Karpas-422 (cell line): ENCODE data around the gene TET3. TPM values are rescaled to one million over a fixed set of nuclear protein-coding genes. Genes with fewer than 3 reads are reported as not detected.
"Not testable (repeated sequence)": the region's sequence is repeated elsewhere in the genome, so short reads cannot be mapped to it uniquely, and the experiment has no call there.

Source experiments
- DNase-seq: peaks from one replicate; pipeline ENCODE4 v3.0.0-alpha.2; 2015
- H2AFZ ChIP-seq: fragments of 200-600 bp; sonication (generic); 2 replicates; pipeline ENCODE4 v1.6.1; 2014; ENCODE audit warnings: antibody characterized with exemption, low read length, mixed read lengths
- H3K27ac ChIP-seq: fragments of 200-600 bp; sonication (generic); 2 replicates; pipeline ENCODE4 v1.5.1; 2014; ENCODE audit warnings: mild to moderate bottlenecking, low read length, moderate library complexity
- H3K27me3 ChIP-seq: fragments of 200-600 bp; sonication (generic); 2 replicates; pipeline ENCODE4 v1.6.1; 2014; ENCODE audit warnings: low read length, mixed read lengths
- H3K36me3 ChIP-seq: fragments of 200-600 bp; sonication (generic); 2 replicates; pipeline ENCODE4 v1.6.1; 2014; ENCODE audit warnings: low read length, mixed read lengths; ENCODE audit not compliant: insufficient read depth
- H3K4me1 ChIP-seq: fragments of 200-600 bp; sonication (generic); 2 replicates; pipeline ENCODE4 v1.6.1; 2014; ENCODE audit warnings: mild to moderate bottlenecking, low read length, mixed read lengths
- H3K4me2 ChIP-seq: fragments of 200-600 bp; sonication (generic); 2 replicates; pipeline ENCODE4 v1.6.1; 2014; ENCODE audit warnings: low read length, low read depth, mild to moderate bottlenecking; ENCODE audit not compliant: poor library complexity, severe bottlenecking
- H3K4me3 ChIP-seq: fragments of 200-600 bp; sonication (generic); 2 replicates; pipeline ENCODE4 v1.5.1; 2014; ENCODE audit warnings: mild to moderate bottlenecking, antibody characterized with exemption, low read length, mixed read lengths
- H3K79me2 ChIP-seq: fragments of 200-600 bp; sonication (generic); 2 replicates; pipeline ENCODE4 v1.6.1; 2014; ENCODE audit warnings: mild to moderate bottlenecking, low read length, mixed read lengths
- H3K9ac ChIP-seq: fragments of 200-600 bp; sonication (generic); 2 replicates; pipeline ENCODE4 v1.6.0; 2014; ENCODE audit warnings: low read length
- H3K9me2 ChIP-seq: fragments of 200-600 bp; sonication (generic), shearing (Covaris generic); replicated peaks from 2 replicates; pipeline ENCODE4 v1.6.0; 2014; ENCODE audit warnings: mild to moderate bottlenecking, low read length, moderate library complexity; ENCODE audit not compliant: insufficient read depth
- H3K9me3 ChIP-seq: fragments of 300-700, 200-600 bp; sonication (generic); 2 replicates; pipeline ENCODE4 v1.6.1; 2014; ENCODE audit warnings: low read length, mixed read lengths
- H4K20me1 ChIP-seq: fragments of 200-600 bp; sonication (generic); 2 replicates; pipeline ENCODE4 v1.6.1; 2014; ENCODE audit warnings: mild to moderate bottlenecking, antibody characterized with exemption, low read length, low read depth; ENCODE audit not compliant: insufficient read depth
- total RNA-seq: library from RNA; depleted of rRNA; stranded (reverse); fragments of >200 nt; shearing (Covaris generic); gene quantifications from 2 replicates; pipeline ENCODE4 v1.2.3, GENCODE V29; 2014; ENCODE audit warnings: low replicate concordance; rRNA removed

TET3 gene
- total RNA-seq = 11.6 and 13.6 TPM in 2 replicates

GRCh38 chr2:73984203-73984921 lies at the start of gene TET3:
Gene TET3 (plus strand): TSS chr2:73984910. CDS start chr2:73986404, 1,494 bp downstream.
- Histone ChIP-seq H3K36me3 (peaks cover 14% of the 10 kb centered on the region), H3K9ac (peak within 1 kb of the TSS; percentile 80), H3K27me3 (no peaks in the 10 kb centered on the region; the same call in 1 of the 2 replicates), H3K9me2 (no peaks in the 10 kb centered on the region), H4K20me1 (peaks cover 24% of the 10 kb centered on the region), H3K79me2 (peaks cover 39% of the 10 kb centered on the region), H3K27ac (peak within 1 kb of the TSS; percentile 3; the same call in 1 of the 2 replicates), H2AFZ (peak within 1 kb of the TSS; percentile 74), H3K4me2 (peak within 1 kb of the TSS; percentile 81), H3K4me3 (peak within 1 kb of the TSS; percentile 76), H3K9me3 (no peaks in the 10 kb centered on the region), H3K4me1 (peaks cover 63% of the 10 kb centered on the region)
- DNase-seq = peak; percentile 88

- DNase-seq = no peak
- Histone ChIP-seq H4K20me1 (peaks cover 80% of the 10 kb centered on the region), H3K9ac (no peak overlapping the region), H3K27ac (no peak overlapping the region), H3K9me2 (no peaks in the 10 kb centered on the region), H3K27me3 (no peaks in the 10 kb centered on the region), H3K4me3 (no peak overlapping the region), H3K4me1 (no peaks in the 10 kb centered on the region; the same call in none of the 2 replicates), H3K36me3 (peaks cover 49% of the 10 kb centered on the region), H3K79me2 (peaks cover 96% of the 10 kb centered on the region), H3K9me3 (no peaks in the 10 kb centered on the region), H3K4me2 (no peak overlapping the region), H2AFZ (no peak overlapping the region)
Measured at GRCh38 chr2:73935641-73936040, 49.1 kb upstream of the TET3 start.

GRCh38 chr2:73937103-73937885 lies 47.4 kb upstream of the TET3 start:
- H4K20me1 ChIP-seq = peaks cover 71% of the 10 kb centered on the region

GRCh38 chr2:73937899-73938298 lies 46.8 kb upstream of the TET3 start:
- H3K9me3 ChIP-seq = no peaks in the 10 kb centered on the region
- no peak overlapping the region for H2AFZ ChIP-seq
- H3K4me3 ChIP-seq = no peak overlapping the region
- no peaks in the 10 kb centered on the region; the same call in none of the 2 replicates for H3K4me1 ChIP-seq
- H3K9me2 ChIP-seq = no peaks in the 10 kb centered on the region
- H3K9ac ChIP-seq = no peak overlapping the region
- H4K20me1 ChIP-seq = peaks cover 66% of the 10 kb centered on the region
- no peak overlapping the region for H3K27ac ChIP-seq
- H3K79me2 ChIP-seq = peaks cover 97% of the 10 kb centered on the region
- H3K36me3 ChIP-seq = peaks cover 48% of the 10 kb centered on the region
- no peak overlapping the region for H3K4me2 ChIP-seq
- H3K27me3 ChIP-seq = no peaks in the 10 kb centered on the region
- DNase-seq = no peak

More at GRCh38 chr2:73937103-73937885, 47.4 kb upstream of the TET3 start:
- H3K79me2 ChIP-seq = peaks cover 97% of the 10 kb centered on the region
- H3K4me1 ChIP-seq = no peaks in the 10 kb centered on the region; the same call in none of the 2 replicates
- H3K4me2 ChIP-seq = no peak overlapping the region
- H3K4me3 ChIP-seq = no peak overlapping the region
- no peak overlapping the region for H2AFZ ChIP-seq
- peaks cover 53% of the 10 kb centered on the region for H3K36me3 ChIP-seq
- no peaks in the 10 kb centered on the region for H3K27me3 ChIP-seq
- no peak overlapping the region for H3K27ac ChIP-seq
- H3K9me2 ChIP-seq = no peaks in the 10 kb centered on the region
- no peaks in the 10 kb centered on the region for H3K9me3 ChIP-seq
- DNase-seq = no peak
- H3K9ac ChIP-seq = no peak overlapping the region

- Histone ChIP-seq H3K4me3 (no peak overlapping the region), H2AFZ (no peak overlapping the region), H3K27ac (no peak overlapping the region), H3K9me3 (no peaks in the 10 kb centered on the region), H3K27me3 (no peaks in the 10 kb centered on the region), H3K79me2 (peaks cover 97% of the 10 kb centered on the region), H3K36me3 (peaks cover 46% of the 10 kb centered on the region), H3K9ac (no peak overlapping the region), H3K4me1 (no peaks in the 10 kb centered on the region; the same call in none of the 2 replicates), H3K4me2 (no peak overlapping the region), H3K9me2 (no peaks in the 10 kb centered on the region), H4K20me1 (peaks cover 64% of the 10 kb centered on the region)
- DNase-seq = no peak
Measured at GRCh38 chr2:73938718-73939352, 45.9 kb upstream of the TET3 start.

GRCh38 chr2:73939419-73939818 lies 45.3 kb upstream of the TET3 start:
- DNase-seq = no peak
- H3K4me3 ChIP-seq = no peak overlapping the region
- H3K4me1 ChIP-seq = no peaks in the 10 kb centered on the region; the same call in none of the 2 replicates
- H3K9me3 ChIP-seq = no peaks in the 10 kb centered on the region
- no peaks in the 10 kb centered on the region for H3K27me3 ChIP-seq
- peaks cover 97% of the 10 kb centered on the region for H3K79me2 ChIP-seq
- H3K9ac ChIP-seq = no peak overlapping the region
- peaks cover 47% of the 10 kb centered on the region for H3K36me3 ChIP-seq
- H4K20me1 ChIP-seq = peaks cover 66% of the 10 kb centered on the region
- H3K4me2 ChIP-seq = no peak overlapping the region
- H3K27ac ChIP-seq = no peak overlapping the region
- H3K9me2 ChIP-seq = no peaks in the 10 kb centered on the region
- no peak overlapping the region for H2AFZ ChIP-seq

- Histone ChIP-seq H3K79me2 (peaks cover 100% of the 10 kb centered on the region), H3K36me3 (peaks cover 52% of the 10 kb centered on the region), H4K20me1 (peaks cover 73% of the 10 kb centered on the region)
- not testable (repeated sequence) for H3K4me3 ChIP-seq, H3K27me3 ChIP-seq, H3K27ac ChIP-seq, H3K4me2 ChIP-seq, DNase-seq, H3K9ac ChIP-seq, H3K4me1 ChIP-seq, H2AFZ ChIP-seq, H3K9me3 ChIP-seq, H3K9me2 ChIP-seq
Measured at GRCh38 chr2:73940066-73940465, 44.6 kb upstream of the TET3 start.

- no peak for DNase-seq
- Histone ChIP-seq H3K27ac (no peak overlapping the region), H3K79me2 (peaks cover 98% of the 10 kb centered on the region), H3K4me1 (no peaks in the 10 kb centered on the region), H2AFZ (no peak overlapping the region), H3K36me3 (peaks cover 55% of the 10 kb centered on the region), H3K9me3 (no peaks in the 10 kb centered on the region), H3K9ac (no peak overlapping the region), H4K20me1 (peaks cover 63% of the 10 kb centered on the region), H3K9me2 (no peaks in the 10 kb centered on the region), H3K27me3 (no peaks in the 10 kb centered on the region), H3K4me2 (no peak overlapping the region), H3K4me3 (no peak overlapping the region)
Measured at GRCh38 chr2:73942664-73943063, 42.0 kb upstream of the TET3 start.
